SK-N-SH treated with all-trans-retinoic acid at 6 μM for 48 hours (cell line): ENCODE results near the gene RBMS1.

Experiments
- ARNTL ChIP-seq: fragments of 450-650 bp; formaldehyde crosslinking; IDR thresholded peaks from 2 replicates; pipeline ENCODE4 v1.5.0; 2020; ENCODE audit warnings: low read depth, mild to moderate bottlenecking, moderate library complexity, borderline replicate concordance
- CREB5 ChIP-seq: fragments of 250-450 bp; sonication (Bioruptor Pico); IDR thresholded peaks from 2 replicates; pipeline ENCODE4 v1.5.1; 2020; ENCODE audit warnings: low read depth, mild to moderate bottlenecking, moderate library complexity
- CSRNP3 ChIP-seq: fragments of 250-450 bp; sonication (Bioruptor Pico); IDR thresholded peaks from 2 replicates; pipeline ENCODE4 v1.5.1; 2021; ENCODE audit warnings: mild to moderate bottlenecking, moderate library complexity
- GLIS3 ChIP-seq: fragments of 250-450 bp; sonication (Bioruptor Pico); IDR thresholded peaks from 2 replicates; pipeline ENCODE4 v1.5.0; 2020; ENCODE audit warnings: mild to moderate bottlenecking, moderate library complexity
- ISL1 ChIP-seq: fragments of 250-450 bp; sonication (Bioruptor Pico); IDR thresholded peaks from 2 replicates; pipeline ENCODE4 v2.1.2; 2022; ENCODE audit warnings: mild to moderate bottlenecking, moderate library complexity
- OSR1 ChIP-seq: fragments of 250-450 bp; sonication (Bioruptor Pico); IDR thresholded peaks from 2 replicates; pipeline ENCODE4 v1.8.0; 2022; ENCODE audit warnings: moderate library complexity, mild to moderate bottlenecking, inconsistent platforms
- PATZ1 ChIP-seq: fragments of 250-450 bp; sonication (Bioruptor Pico); IDR thresholded peaks from 2 replicates; pipeline ENCODE4 v1.8.0; 2020; ENCODE audit warnings: mild to moderate bottlenecking, moderate library complexity, borderline replicate concordance
- POU6F1 ChIP-seq: fragments of 250-450 bp; sonication (Bioruptor Pico); IDR thresholded peaks from 2 replicates; pipeline ENCODE4 v1.8.0; 2021; ENCODE audit warnings: low read depth, mild to moderate bottlenecking, moderate library complexity, borderline replicate concordance
- PPARA ChIP-seq: fragments of 250-450 bp; sonication (Bioruptor Pico); IDR thresholded peaks from 2 replicates; pipeline ENCODE4 v1.5.0; 2020; ENCODE audit warnings: mild to moderate bottlenecking, borderline replicate concordance
- TCF4 ChIP-seq: fragments of 250-450 bp; sonication (Bioruptor Pico); IDR thresholded peaks from 2 replicates; pipeline ENCODE4 v1.8.0; 2021; ENCODE audit warnings: mild to moderate bottlenecking, moderate library complexity, borderline replicate concordance
- ZFP3 ChIP-seq: fragments of 250-450 bp; sonication (Bioruptor Pico); IDR thresholded peaks from 2 replicates; pipeline ENCODE4 v1.5.0; 2020; ENCODE audit warnings: mild to moderate bottlenecking, moderate library complexity
- ZNF70 ChIP-seq: fragments of 450-650 bp; formaldehyde crosslinking; IDR thresholded peaks from 2 replicates; pipeline ENCODE4 v1.5.0; 2020; ENCODE audit warnings: mild to moderate bottlenecking, moderate library complexity

- TF ChIP-seq PATZ1 (CRISPR knock-in tag) (no peak), TCF4 (peak; percentile 62; the same call in 1 of the 2 replicates), PPARA (CRISPR knock-in tag) (no peak), CSRNP3 (CRISPR knock-in tag) (no peak), GLIS3 (CRISPR knock-in tag) (no peak), ARNTL (CRISPR knock-in tag) (no peak), ISL1 (peak; percentile 31; the same call in 1 of the 2 replicates), CREB5 (no peak), ZFP3 (CRISPR knock-in tag) (no peak), POU6F1 (CRISPR knock-in tag) (no peak), ZNF70 (no peak), OSR1 (CRISPR knock-in tag) (no peak)
Observed at GRCh38 chr2:160434254-160434948, 59.2 kb downstream of the RBMS1 start.
